H1 (cell line): ENCODE measurements around the gene CILP. TPM values are rescaled to one million over a fixed set of nuclear protein-coding genes. Genes with fewer than 3 reads are reported as not detected.

ENCODE experiments used
- CTCF ChIA-PET: fragments of 300-600 bp; sonication (Branson Sonifier 250); formaldehyde crosslinking; loops from one replicate; lab custom pipeline; 2021; ENCODE audit not compliant: partially characterized antibody; lab: Charles Lee
- POLR2A ChIA-PET: fragments of 300-600 bp; sonication (Branson Sonifier 250); formaldehyde crosslinking; loops from one replicate; lab custom pipeline; 2021; ENCODE audit warnings: inconsistent platforms; ENCODE audit not compliant: partially characterized antibody; lab: Charles Lee
- DNase-seq, 2 experiments: peaks; one replicate each; pipeline versions ENCODE4 v3.0.0 to v3.0.0-alpha.2; 2010 to 2022; ENCODE audit warnings: low spot score in 2 of 2, low read depth in 1 of 2, mixed read lengths in 1 of 2
- FAIRE-seq: peaks from 2 replicates; lab custom pipeline; 2011; peaks lifted over from hg19 to GRCh38; lab: Jason Lieb, UNC
- H2AFZ ChIP-seq: 2 replicates; pipeline ENCODE4 v1.8.1; 2012; ENCODE audit warnings: low read length, inconsistent platforms
- H2AK5ac ChIP-seq: 2 replicates; pipeline ENCODE4 v1.6.1; 2013; ENCODE audit warnings: low read depth, low read length
- H2BK120ac ChIP-seq: replicated peaks from 2 replicates; pipeline ENCODE3; 2013; ENCODE audit warnings: low read depth, low read length, inconsistent platforms
- H2BK12ac ChIP-seq: 2 replicates; pipeline ENCODE4 v1.6.1; 2013; ENCODE audit warnings: low read depth, low read length
- H2BK15ac ChIP-seq: 2 replicates; pipeline ENCODE4 v1.6.1; 2013; ENCODE audit warnings: low read length
- H2BK20ac ChIP-seq: 2 replicates; pipeline ENCODE4 v1.6.1; 2013; ENCODE audit warnings: low read length
- H2BK5ac ChIP-seq: 2 replicates; pipeline ENCODE4 v1.6.1; 2013; ENCODE audit warnings: low read depth, low read length
- H3K14ac ChIP-seq: 2 replicates; pipeline ENCODE4 v1.6.1; 2013; ENCODE audit warnings: inconsistent platforms; ENCODE audit not compliant: insufficient read length
- H3K18ac ChIP-seq: 2 replicates; pipeline ENCODE4 v1.6.1; 2013; ENCODE audit warnings: low read length; ENCODE audit errors: extremely low read depth
- H3K23ac ChIP-seq: 2 replicates; pipeline ENCODE4 v1.6.1; 2013; ENCODE audit warnings: inconsistent platforms; ENCODE audit not compliant: insufficient read length
- H3K23me2 ChIP-seq: 2 replicates; pipeline ENCODE4 v1.6.1; 2013; ENCODE audit warnings: low read depth, low read length
- H3K27ac ChIP-seq: 2 replicates; pipeline ENCODE4 v1.6.1; 2011; ENCODE audit warnings: low read depth, low read length, inconsistent platforms
- H3K27me3 ChIP-seq, 4 experiments: replicated peaks in 1 of 4; 1 replicate in 1 of 4; 2 replicates in 3 of 4; pipeline versions ENCODE4 v1.6.1 to v1.8.1; 2011 to 2013; ENCODE audit warnings: low read length in 3 of 4, mild to moderate bottlenecking in 3 of 4, inconsistent platforms in 2 of 4, mixed read lengths in 2 of 4, moderate library complexity in 1 of 4; ENCODE audit not compliant: control insufficient read depth in 3 of 4, insufficient read depth in 3 of 4; ENCODE audit errors: extremely low read depth in 1 of 4
- H3K36me3 ChIP-seq, 4 experiments: 2 replicates each; pipeline versions ENCODE4 v1.6.1 to v1.8.1; 2011 to 2013; ENCODE audit warnings: mild to moderate bottlenecking in 4 of 4, low read length in 3 of 4, moderate library complexity in 2 of 4, control low read depth in 1 of 4, inconsistent platforms in 1 of 4; ENCODE audit not compliant: insufficient read depth in 4 of 4, control insufficient read depth in 2 of 4
- H3K4ac ChIP-seq: replicated peaks from 2 replicates; pipeline ENCODE3; 2013; ENCODE audit warnings: low read length, low read depth, mixed read lengths, inconsistent platforms; ENCODE audit not compliant: insufficient read length
- H3K4me1 ChIP-seq, 4 experiments: replicated peaks in 1 of 4; 1 replicate in 1 of 4; 2 replicates in 3 of 4; pipeline versions ENCODE4 v1.6.1 to v1.8.1; 2011 to 2013; ENCODE audit warnings: low read length in 3 of 4, inconsistent platforms in 2 of 4, mixed read lengths in 1 of 4; ENCODE audit not compliant: insufficient read depth in 4 of 4, control insufficient read depth in 3 of 4
- H3K4me2 ChIP-seq, 2 experiments: 2 replicates each; pipeline versions ENCODE4 v1.6.1 to v1.8.1; 2011 to 2013; ENCODE audit warnings: low read depth in 2 of 2, low read length in 2 of 2, control low read depth in 1 of 2, inconsistent platforms in 1 of 2, mild to moderate bottlenecking in 1 of 2; ENCODE audit not compliant: insufficient read depth in 1 of 2
- H3K4me3 ChIP-seq, 4 experiments: fragments of 200-600, 300-600 bp in 1 of 4; sonication (generic), shearing (Covaris generic), sonication (Bioruptor Twin) in 1 of 4; 2 replicates each; pipeline versions ENCODE4 v1.5.1 to v1.8.1; 2011 to 2016; ENCODE audit warnings: low read length in 4 of 4, low read depth in 3 of 4, control low read depth in 2 of 4, inconsistent platforms in 2 of 4, mild to moderate bottlenecking in 2 of 4, mixed read lengths in 1 of 4, moderate library complexity in 1 of 4; ENCODE audit not compliant: insufficient read depth in 2 of 4; ENCODE audit errors: extremely low read depth in 1 of 4
- H3K56ac ChIP-seq: replicated peaks from 2 replicates; pipeline ENCODE3; 2013; ENCODE audit warnings: low read depth, mild to moderate bottlenecking, mixed read lengths, low read length, inconsistent platforms; ENCODE audit not compliant: insufficient read length
- H3K79me1 ChIP-seq: 2 replicates; pipeline ENCODE4 v1.6.1; 2013; ENCODE audit warnings: low read depth, low read length, control low read depth
- H3K79me2 ChIP-seq, 2 experiments: 2 replicates each; pipeline versions ENCODE4 v1.6.1 to v1.8.1; 2012 to 2013; ENCODE audit warnings: low read length in 2 of 2, mild to moderate bottlenecking in 2 of 2, inconsistent platforms in 1 of 2; ENCODE audit not compliant: insufficient read depth in 2 of 2, control insufficient read depth in 1 of 2
- H3K9ac ChIP-seq, 4 experiments: replicated peaks in 1 of 4; 1 replicate in 1 of 4; 2 replicates in 3 of 4; pipeline versions ENCODE4 v1.6.1 to v1.8.1; 2011 to 2013; ENCODE audit warnings: low read depth in 3 of 4, low read length in 3 of 4, control low read depth in 2 of 4, mild to moderate bottlenecking in 2 of 4, moderate library complexity in 2 of 4, inconsistent platforms in 1 of 4; ENCODE audit errors: extremely low read depth in 1 of 4
- H3K9me3 ChIP-seq, 2 experiments: 2 replicates each; pipeline versions ENCODE4 v1.6.1 to v1.8.1; 2012 to 2013; ENCODE audit warnings: mild to moderate bottlenecking in 2 of 2, moderate library complexity in 2 of 2, control low read depth in 1 of 2, inconsistent platforms in 1 of 2, low read depth in 1 of 2, low read length in 1 of 2, mixed read lengths in 1 of 2; ENCODE audit not compliant: insufficient read depth in 2 of 2
- H4K20me1 ChIP-seq, 2 experiments: replicated peaks in 1 of 2; 2 replicates each; pipeline versions ENCODE3 to v1.8.1; 2011 to 2013; ENCODE audit warnings: inconsistent platforms in 2 of 2, low read length in 2 of 2, mild to moderate bottlenecking in 1 of 2; ENCODE audit not compliant: insufficient read depth in 2 of 2, control insufficient read depth in 1 of 2
- H4K5ac ChIP-seq: 2 replicates; pipeline ENCODE4 v1.6.1; 2013; ENCODE audit warnings: low read length, low read depth, mixed read lengths, inconsistent platforms; ENCODE audit not compliant: insufficient read length
- H4K8ac ChIP-seq: 2 replicates; pipeline ENCODE4 v1.8.0; 2013; ENCODE audit warnings: mild to moderate bottlenecking, moderate library complexity, low read length, inconsistent platforms; ENCODE audit not compliant: insufficient read depth; ENCODE audit errors: extremely low read depth
- H4K91ac ChIP-seq: replicated peaks from 2 replicates; pipeline ENCODE3; 2013; ENCODE audit warnings: low read length, mixed read lengths, inconsistent platforms; ENCODE audit not compliant: insufficient read length
- CBX5 ChIP-seq: fragments of 300-800, 300-1000 bp; sonication (generic); IDR thresholded peaks from 2 replicates; pipeline ENCODE4 v1.7.1; 2016; ENCODE audit warnings: antibody characterized with exemption, low read length, low read depth
- HDAC6 ChIP-seq: IDR thresholded peaks from one replicate; pipeline ENCODE4 v1.7.1; 2012; ENCODE audit warnings: low read depth, mild to moderate bottlenecking, inconsistent platforms, low read length, moderate library complexity
- JUN ChIP-seq: IDR thresholded peaks from 2 replicates; pipeline ENCODE4 v1.6.1; 2011; ENCODE audit warnings: low read depth, mild to moderate bottlenecking, improper control_type of control experiment, low read length
- POLR2A ChIP-seq, 2 experiments: IDR thresholded peaks; 1 replicate in 1 of 2; 2 replicates in 1 of 2; pipeline ENCODE4 v1.6.1; 2011; ENCODE audit warnings: low read depth in 2 of 2, low read length in 2 of 2, mild to moderate bottlenecking in 2 of 2; ENCODE audit errors: control extremely low read depth in 1 of 2
- SP4 ChIP-seq: IDR thresholded peaks from 2 replicates; pipeline ENCODE4 v1.6.1; 2012; ENCODE audit warnings: low read length, inconsistent platforms
- SUZ12 ChIP-seq: fragments of 200-600 bp; sonication (generic); IDR thresholded peaks from 2 replicates; pipeline ENCODE4 v1.6.1; 2012; ENCODE audit warnings: mild to moderate bottlenecking, inconsistent platforms, low read length, moderate library complexity, mixed read lengths
- ZNF274 ChIP-seq: IDR thresholded peaks from 2 replicates; pipeline ENCODE4 v1.7.0; 2012; ENCODE audit warnings: low read length, borderline replicate concordance; ENCODE audit errors: extremely low read depth
- whole genome bisulfite sequencing, 2 experiments: shearing (Covaris generic) in 1 of 2; methylation state at CpG; one replicate each; pipeline versions ENCODE4 v1.1.6 to v1.1.7; 2013 to 2015; ENCODE audit warnings: low lambda C conversion rate in 2 of 2, mixed read lengths in 2 of 2, inconsistent platforms in 1 of 2, low coverage in 1 of 2, missing lambda C conversion rate in 1 of 2; ENCODE audit not compliant: insufficient replicate concordance in 2 of 2, insufficient coverage in 1 of 2, insufficient read length in 1 of 2; ENCODE audit errors: extremely low coverage in 1 of 2, missing lambda C conversion rate in 1 of 2; 5-methylcytosine and 5-hydroxymethylcytosine counted together
- polyA plus RNA-seq, 7 experiments: library from polyadenylated mRNA; depleted of rRNA in 3 of 7; stranded (reverse) in 5 of 7; unstranded in 2 of 7; fragments of >200 nt in 5 of 7; fragments of 200-250 nt in 2 of 7; gene quantifications; 1 replicate in 5 of 7; 2 replicates in 1 of 7; 4 replicates in 1 of 7; pipeline versions ENCODE4 v1.2.1 to v1.2.3, GENCODE V29; 2011 to 2013; ENCODE audit warnings: missing spikeins in 2 of 7, mixed read lengths in 2 of 7
- total RNA-seq: library from RNA; stranded (reverse); fragmentation: NEBNext Ultra II Directional; extraction: Animal tissue kit (Norgen Biotek cat#: 25700); gene quantifications from 2 replicates; pipeline ENCODE4 v1.2.1, GENCODE V29; 2021
- TF ChIP-seq, protein P1 (sequence below): IDR thresholded peaks from 2 replicates; pipeline ENCODE4 v1.6.1; 2012; ENCODE audit warnings: low read length, inconsistent platforms

CILP gene
- total and polyA plus RNA-seq, 2 of the 8 experiments (the other 6 are each of a cell fraction or from before 2014, with no cell fraction given) = 0.02 TPM; not detected in 1

DNA sequence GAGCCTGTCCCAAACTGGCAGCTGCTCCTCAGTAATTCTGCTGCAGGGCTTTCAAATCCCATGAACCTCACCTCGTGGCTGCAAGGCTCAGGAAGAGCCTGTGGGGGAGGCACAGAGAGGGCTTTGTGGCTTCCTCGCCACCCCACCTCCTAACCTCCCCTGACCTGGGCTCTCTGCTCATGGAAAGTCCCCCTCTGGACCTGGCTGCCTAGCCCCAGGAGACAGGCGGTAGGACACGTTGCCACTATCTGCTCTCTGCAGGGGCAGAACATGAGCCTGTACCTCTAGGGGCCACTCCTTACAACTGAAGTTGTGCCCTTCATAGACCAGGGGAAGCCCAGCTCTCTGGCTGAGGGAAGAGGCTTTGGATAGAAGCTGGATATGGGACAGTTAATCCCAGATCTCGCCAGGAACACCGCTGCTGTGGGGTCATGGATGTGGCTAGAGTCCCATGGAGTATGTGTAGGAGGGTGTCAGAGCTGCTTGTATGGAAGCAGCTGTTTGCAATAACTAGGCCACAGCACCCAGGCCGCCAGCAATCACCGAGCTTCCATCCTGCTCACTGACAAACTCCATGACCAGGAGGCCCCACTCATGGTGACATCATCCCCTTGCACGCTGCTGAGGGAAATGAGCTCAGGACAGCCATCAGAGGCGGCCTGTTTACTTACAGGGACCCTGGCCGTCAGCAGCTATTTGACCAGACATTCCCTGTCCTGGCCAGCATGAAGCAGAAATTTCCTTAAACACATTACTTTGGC lies 34.0 kb upstream of the CILP start:
- Histone ChIP-seq H3K56ac (no peak overlapping the region), H2BK15ac (no peak overlapping the region), H4K8ac (0 out of 2 replicates have a peak overlapping the region, but pooled peaks have one; percentile 14), H4K20me1 (no peaks in the 10 kb centered on the region), H2BK5ac (no peak overlapping the region), H4K5ac (no peak overlapping the region), H3K9me3 (no peaks in the 10 kb centered on the region), H3K9ac (no peak overlapping the region), H3K79me2 (no peaks in the 10 kb centered on the region), H3K23me2 (no peaks in the 10 kb centered on the region), H3K27me3 (no peaks in the 10 kb centered on the region; a peak in 1 of 7 replicates), H2BK12ac (no peak overlapping the region), H3K18ac (no peak overlapping the region), H3K4me2 (no peak overlapping the region), H3K79me1 (no peaks in the 10 kb centered on the region), H4K91ac (no peak overlapping the region), H3K4ac (no peak overlapping the region), H2BK20ac (no peak overlapping the region), H3K14ac (no peak overlapping the region), H3K4me3 (no peak overlapping the region), H2AK5ac (no peak overlapping the region), H3K27ac (no peak overlapping the region), H3K23ac (no peak overlapping the region), H2BK120ac (no peak overlapping the region), H2AFZ (no peak overlapping the region), H3K4me1 (peaks cover 0 to 4% (median 2%) of the 10 kb centered on the region in 4 experiments; a peak in 4 of 7 replicates), H3K36me3 (no peaks in the 10 kb centered on the region)
- WGBS, 2 experiments = 89% methylated on average over 11 of the region's 11 CpGs; no CpG with 5 or more reads in 1 of the 2 experiments
- no peak for DNase-seq
- ChIA-PET CTCF (interaction anchor here (0.6 to 3.5 kb wide), 11 partner anchors 14 to 211 kb away, joined by 3 to 21 read pairs (median 4); partner anchors contain the start of gene CILP), POLR2A (interaction anchor here (1.1 to 2.8 kb wide), 3 partner anchors 24 to 59 kb away, joined by 3 to 7 read pairs (median 3); partner anchors contain the start of gene RNU5B-1)
- no peak for FAIRE-seq
- TF ChIP-seq, protein P1, sequence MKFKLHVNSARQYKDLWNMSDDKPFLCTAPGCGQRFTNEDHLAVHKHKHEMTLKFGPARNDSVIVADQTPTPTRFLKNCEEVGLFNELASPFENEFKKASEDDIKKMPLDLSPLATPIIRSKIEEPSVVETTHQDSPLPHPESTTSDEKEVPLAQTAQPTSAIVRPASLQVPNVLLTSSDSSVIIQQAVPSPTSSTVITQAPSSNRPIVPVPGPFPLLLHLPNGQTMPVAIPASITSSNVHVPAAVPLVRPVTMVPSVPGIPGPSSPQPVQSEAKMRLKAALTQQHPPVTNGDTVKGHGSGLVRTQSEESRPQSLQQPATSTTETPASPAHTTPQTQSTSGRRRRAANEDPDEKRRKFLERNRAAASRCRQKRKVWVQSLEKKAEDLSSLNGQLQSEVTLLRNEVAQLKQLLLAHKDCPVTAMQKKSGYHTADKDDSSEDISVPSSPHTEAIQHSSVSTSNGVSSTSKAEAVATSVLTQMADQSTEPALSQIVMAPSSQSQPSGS = no peak
- TF ChIP-seq ZNF274 (no peak), SUZ12 (no peak), CBX5 (no peak), POLR2A (IDR thresholded peaks at IDR 0.05; ENCODE audit: control extremely low read depth in 1 of 2, low read depth in 2 of 2, low read length in 2 of 2) (no peak), HDAC6 (no peak), JUN (no peak), SP4 (no peak)
